GM23248 (cell line): ENCODE results near the gene CHN2.

Experiments
- EZH2 ChIP-seq: fragments of 200-600 bp; sonication (generic); IDR thresholded peaks from 2 replicates; pipeline ENCODE4 v1.6.1; 2018; ENCODE audit warnings: antibody characterized with exemption, mild to moderate bottlenecking; ENCODE audit not compliant: insufficient read depth, poor library complexity, severe bottlenecking
- EZH2phosphoT487 ChIP-seq: fragments of 200-600 bp; sonication (generic); IDR thresholded peaks from 2 replicates; pipeline ENCODE4 v1.6.1; 2018; ENCODE audit warnings: antibody characterized with exemption, moderate library complexity, mild to moderate bottlenecking, low read depth; ENCODE audit not compliant: insufficient read depth

DNA sequence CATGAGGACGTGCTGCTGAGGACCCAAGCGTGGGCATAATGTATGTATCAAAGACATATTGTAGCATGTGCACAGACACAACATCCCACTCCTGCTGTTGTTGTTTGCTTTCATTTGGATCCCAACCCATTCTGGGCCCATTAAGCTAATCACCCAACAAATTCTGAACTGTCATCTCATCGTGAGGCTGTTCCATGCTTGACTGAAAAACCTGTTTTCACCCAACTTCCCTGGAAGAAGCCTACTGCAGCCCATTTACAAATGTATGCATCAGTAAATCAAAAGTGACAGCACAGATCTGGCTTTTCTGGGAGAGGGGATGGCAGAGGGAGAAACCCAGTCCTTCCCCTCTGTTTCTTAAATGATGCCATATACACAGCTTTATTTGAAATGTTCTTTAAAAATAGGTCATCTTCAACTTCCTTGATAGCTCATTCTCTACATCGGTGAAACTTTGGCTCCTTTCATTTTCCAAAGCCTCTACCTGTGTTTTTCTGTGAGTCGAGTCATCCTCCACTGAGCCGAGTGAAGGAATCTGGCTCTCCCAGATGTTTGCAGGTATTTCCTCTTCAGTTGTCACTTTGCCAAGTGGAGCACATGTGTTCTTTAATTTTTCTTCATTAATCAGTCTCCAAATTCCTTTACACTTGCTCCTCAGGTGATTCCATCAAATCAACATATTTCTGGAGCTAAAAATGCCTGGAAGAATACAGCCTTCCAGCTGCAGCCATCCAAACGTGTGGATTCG, 151.8 kb downstream of the CHN2 start:
- TF ChIP-seq EZH2, result no peak
- TF ChIP-seq EZH2phosphoT487, result no peak
